GM04504 (cell line): Measurements from ENCODE around the gene ST8SIA3.

Source experiments
- DNase-seq: peaks from one replicate; pipeline ENCODE4 v3.0.0-alpha.2; 2012; ENCODE audit warnings: low read depth

ST8SIA3 gene, protein sequence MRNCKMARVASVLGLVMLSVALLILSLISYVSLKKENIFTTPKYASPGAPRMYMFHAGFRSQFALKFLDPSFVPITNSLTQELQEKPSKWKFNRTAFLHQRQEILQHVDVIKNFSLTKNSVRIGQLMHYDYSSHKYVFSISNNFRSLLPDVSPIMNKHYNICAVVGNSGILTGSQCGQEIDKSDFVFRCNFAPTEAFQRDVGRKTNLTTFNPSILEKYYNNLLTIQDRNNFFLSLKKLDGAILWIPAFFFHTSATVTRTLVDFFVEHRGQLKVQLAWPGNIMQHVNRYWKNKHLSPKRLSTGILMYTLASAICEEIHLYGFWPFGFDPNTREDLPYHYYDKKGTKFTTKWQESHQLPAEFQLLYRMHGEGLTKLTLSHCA

DNA sequence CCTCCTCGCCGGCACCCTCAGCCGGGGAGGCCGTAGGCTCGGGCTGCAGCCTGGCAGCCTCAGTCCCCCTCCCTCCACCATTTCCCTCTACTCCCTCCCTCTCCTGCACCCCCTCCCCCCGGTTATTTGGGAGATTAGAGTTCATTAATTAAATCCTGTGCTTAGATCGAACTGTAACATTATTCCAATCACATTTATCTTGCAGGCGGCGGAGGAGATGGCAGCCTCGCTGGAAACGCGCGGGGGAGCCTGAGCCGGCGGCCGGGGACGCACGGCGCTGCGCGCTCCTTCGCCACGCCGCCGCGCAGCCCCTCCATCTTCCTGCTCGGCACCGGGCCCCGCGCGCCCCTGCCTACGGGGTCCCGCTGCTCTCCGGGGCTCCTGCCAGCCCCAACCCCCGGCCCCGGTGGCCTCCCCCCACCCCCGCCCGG, at the start of gene ST8SIA3:
ST8SIA3 (plus strand) TSS at position 287 of the 431 bp plus-strand sequence. CDS start 290 bp downstream, outside the sequence.
- DNase-seq, result no peak

GRCh38 chr18:57311472-57311871, 40.9 kb upstream of the ST8SIA3 start:
- no peak for DNase-seq

- no peak for DNase-seq
These were observed 39.8 kb upstream of the ST8SIA3 start for GRCh38 chr18:57312346-57313144.

DNA sequence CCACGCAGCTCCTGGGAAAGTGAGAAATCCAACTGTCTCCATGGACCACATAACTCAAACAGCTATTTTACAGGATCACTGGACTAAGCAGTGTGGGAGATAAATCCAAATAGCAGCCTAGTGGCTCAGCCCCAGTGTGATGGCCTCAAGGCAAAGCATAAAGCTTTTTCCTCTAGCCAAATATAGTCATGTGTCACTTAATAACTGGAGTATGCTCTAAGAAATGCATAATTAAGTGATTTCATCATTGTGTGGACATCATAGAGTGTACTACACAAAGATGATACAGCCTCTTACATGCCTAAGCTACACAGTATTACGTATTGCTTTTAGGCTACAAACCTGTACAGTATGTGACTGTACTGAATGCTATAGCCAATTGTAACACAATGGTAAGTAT, 31.8 kb upstream of the ST8SIA3 start:
- DNase-seq, result no peak

DNA sequence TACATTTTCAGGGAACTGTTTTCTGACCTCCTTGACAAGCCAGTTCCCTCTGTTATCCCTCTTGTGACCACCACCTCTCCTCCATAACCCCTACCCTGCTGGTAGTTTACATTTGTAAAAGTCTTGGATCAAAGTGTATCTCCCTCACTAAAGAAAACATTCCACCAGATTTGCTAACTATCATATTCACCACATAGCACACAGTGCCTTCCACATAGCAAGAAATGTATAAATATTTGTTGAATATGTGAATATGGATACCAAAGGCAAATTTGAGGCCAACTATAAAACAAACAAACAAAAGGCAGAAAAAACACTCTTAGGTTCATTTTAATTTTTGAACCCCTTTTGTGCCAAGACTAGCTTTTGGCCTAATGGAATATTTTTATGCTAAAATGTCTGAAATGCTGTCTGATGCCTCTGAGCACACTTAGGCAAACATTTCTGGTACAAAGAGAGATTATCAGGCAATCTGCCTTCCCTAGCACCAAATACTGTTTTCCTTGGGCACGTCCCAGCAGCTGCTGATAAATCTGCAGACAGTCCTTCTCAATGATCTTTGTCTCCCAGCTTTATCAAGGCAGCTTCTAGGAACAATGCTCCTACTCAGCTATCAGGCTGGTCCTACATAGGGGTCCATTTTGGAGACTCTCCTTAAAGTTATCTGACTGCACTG, 26.7 kb upstream of the ST8SIA3 start:
- DNase-seq, result no peak

DNA sequence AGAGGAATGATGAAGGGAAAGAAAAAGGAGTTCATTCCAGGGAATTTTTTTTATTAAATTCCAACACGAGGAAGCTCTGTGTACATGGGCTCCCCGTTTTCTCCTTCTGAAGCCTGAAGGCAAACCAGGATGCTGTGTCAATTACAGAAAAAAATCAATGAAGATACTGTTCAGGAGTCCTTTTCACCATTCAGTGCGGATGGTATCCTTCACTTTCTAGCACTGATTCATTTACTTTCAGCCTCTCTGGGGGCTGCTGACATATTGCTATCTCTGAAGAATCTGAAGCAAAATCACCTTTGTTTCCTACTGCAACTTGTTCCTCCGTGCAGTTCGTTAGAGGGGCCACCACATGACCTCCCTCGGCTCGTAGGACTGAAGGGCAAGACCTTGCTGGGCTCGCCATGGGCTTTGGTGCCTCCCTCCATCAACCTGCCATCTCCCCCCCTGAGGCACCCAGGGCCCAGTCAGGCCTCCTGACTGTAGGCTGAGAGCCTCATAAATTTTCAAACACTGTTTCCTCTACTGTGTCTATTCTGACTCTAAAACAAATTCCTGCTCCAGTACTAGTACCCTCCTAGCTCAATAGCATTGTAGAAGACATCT, 25.5 kb upstream of the ST8SIA3 start:
- no peak for DNase-seq

DNA sequence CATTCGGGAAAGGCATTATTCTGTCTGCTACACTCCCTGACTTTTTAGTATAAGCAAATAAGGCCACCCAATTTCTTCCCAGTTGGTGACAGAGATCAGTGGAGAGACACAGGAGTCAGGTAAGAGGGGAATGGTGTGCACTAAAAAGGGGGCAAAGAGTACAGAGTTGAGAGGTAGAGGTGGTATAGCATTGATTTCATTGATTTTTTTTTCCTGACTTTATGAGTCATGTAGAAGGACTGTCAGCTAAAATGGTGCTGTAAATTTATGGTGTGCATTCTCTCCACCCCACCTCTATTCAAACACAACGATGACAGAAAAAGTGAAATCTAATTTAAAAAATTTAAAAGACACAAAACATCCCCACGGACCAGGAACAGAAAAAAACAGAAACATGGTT, 23.7 kb upstream of the ST8SIA3 start:
- no peak for DNase-seq

GRCh38 chr18:57329856-57330255, 22.5 kb upstream of the ST8SIA3 start:
- DNase-seq, result no peak

- DNase-seq, result no peak
These were observed 20.6 kb upstream of the ST8SIA3 start for GRCh38 chr18:57331718-57332117.

GRCh38 chr18:57333940-57334339, 18.4 kb upstream of the ST8SIA3 start:
- DNase-seq, result no peak

GRCh38 chr18:57334383-57334782, 18.0 kb upstream of the ST8SIA3 start:
- DNase-seq, result no peak

DNA sequence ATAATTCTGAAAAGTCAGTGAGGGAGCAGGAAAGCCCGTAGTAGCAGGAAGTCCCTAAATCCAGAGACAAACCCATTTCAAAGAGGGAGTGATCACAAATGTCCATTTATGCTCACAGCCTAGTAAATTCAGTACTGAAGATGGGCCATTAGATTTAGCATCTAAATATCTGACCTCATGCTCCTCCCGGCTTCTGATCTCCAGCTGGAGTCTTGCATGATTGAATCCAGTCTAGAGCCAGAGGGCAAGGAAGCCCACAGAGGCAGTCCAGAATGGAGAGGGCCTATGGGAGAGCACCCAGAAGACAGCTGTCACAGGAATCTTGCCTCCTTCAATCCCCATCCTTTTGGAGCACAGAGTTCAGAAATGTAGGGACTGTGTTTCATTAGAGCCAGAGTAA, 16.0 kb upstream of the ST8SIA3 start:
- no peak for DNase-seq

- DNase-seq, result no peak
These were observed 14.5 kb upstream of the ST8SIA3 start for GRCh38 chr18:57337890-57338289.

DNA sequence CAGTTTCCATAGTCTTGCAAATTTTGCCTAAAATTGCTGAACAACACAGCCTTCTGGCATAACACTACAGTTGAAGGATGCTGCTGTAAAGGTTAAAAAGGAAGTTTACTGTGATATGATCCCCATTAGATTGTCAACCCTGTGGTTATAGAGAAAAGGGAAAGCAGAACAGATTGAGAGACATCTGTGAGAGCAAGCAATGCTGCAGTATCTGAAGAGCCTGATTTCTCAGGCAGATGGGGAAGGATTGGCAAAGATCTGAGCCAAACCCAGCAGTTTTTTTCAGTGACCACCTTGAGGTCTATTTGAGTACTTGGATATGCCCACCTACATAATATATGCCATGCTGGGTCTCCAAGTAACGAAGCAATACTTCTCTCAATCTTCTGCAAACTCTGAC, 8.5 kb upstream of the ST8SIA3 start:
- DNase-seq, result no peak

- no peak for DNase-seq
These were observed 5.5 kb upstream of the ST8SIA3 start for GRCh38 chr18:57346876-57347275.

GRCh38 chr18:57347784-57348183, 4.6 kb upstream of the ST8SIA3 start:
- no peak for DNase-seq

GRCh38 chr18:57352761-57353136, 392 bp downstream of the ST8SIA3 start:
- DNase-seq, result no peak

GRCh38 chr18:57353137-57353939, 981 bp downstream of the ST8SIA3 start:
- no peak for DNase-seq

DNA sequence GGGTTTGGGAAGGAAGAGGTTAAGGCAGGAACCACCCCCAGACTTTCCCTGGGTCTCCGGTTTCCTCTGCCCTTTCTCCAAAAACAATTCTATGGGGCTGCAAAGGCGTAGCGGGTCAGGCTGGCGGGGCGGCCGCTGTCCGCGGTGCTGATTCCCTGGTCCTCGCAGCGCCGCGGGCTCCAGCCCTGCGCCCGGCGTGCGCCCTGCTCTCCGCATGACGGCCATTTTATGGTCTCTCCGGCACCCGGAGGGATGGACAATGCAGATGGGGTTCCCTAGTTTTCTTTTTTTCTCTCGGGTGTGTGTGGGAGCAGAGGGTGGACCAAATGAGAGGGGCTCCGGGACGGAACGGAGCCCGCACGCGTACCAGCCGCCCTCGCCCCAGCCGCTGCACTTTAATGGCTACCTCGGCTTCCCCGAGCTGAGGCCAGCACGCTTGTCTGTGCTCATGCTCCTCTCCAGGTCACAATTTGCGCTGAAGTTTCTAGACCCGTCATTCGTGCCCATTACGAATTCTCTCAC, 1.6 kb downstream of the ST8SIA3 start:
- peak; percentile 7 for DNase-seq

- no peak for DNase-seq
These were observed 7.1 kb downstream of the ST8SIA3 start for GRCh38 chr18:57359433-57359832.

- no peak for DNase-seq
These were observed 10.4 kb downstream of the ST8SIA3 start for GRCh38 chr18:57362714-57363113.
